OCI-LY1 (cell line): ENCODE data around the gene GNAO1.
A peak's percentile ranks its signal among the peaks of the same experiment; 100 is the strongest.

ENCODE experiments used
- H2AFZ ChIP-seq: fragments of 200-600 bp; sonication (generic), shearing (Covaris generic); 2 replicates; pipeline ENCODE4 v1.6.0; 2014; ENCODE audit warnings: antibody characterized with exemption, mild to moderate bottlenecking, low read length
- H3F3A ChIP-seq: fragments of 200-600 bp; sonication (generic), shearing (Covaris generic); 2 replicates; pipeline ENCODE4 v1.6.0; 2014; ENCODE audit warnings: mild to moderate bottlenecking, antibody characterized with exemption, low read length, moderate library complexity; ENCODE audit not compliant: insufficient read depth
- H3K27ac ChIP-seq: fragments of 200-600 bp; sonication (generic); 2 replicates; pipeline ENCODE4 v1.5.1; 2014; ENCODE audit warnings: low read length, mixed run types, mild to moderate bottlenecking, low read depth; ENCODE audit not compliant: poor library complexity, severe bottlenecking
- H3K27me3 ChIP-seq: fragments of 200-600 bp; sonication (generic); 2 replicates; pipeline ENCODE4 v1.6.0; 2014; ENCODE audit warnings: antibody characterized with exemption, mild to moderate bottlenecking, low read length, moderate library complexity; ENCODE audit not compliant: insufficient read depth
- H3K36me3 ChIP-seq: fragments of 200-600 bp; sonication (generic); 2 replicates; pipeline ENCODE4 v1.6.1; 2014; ENCODE audit warnings: mild to moderate bottlenecking, antibody characterized with exemption, low read length, moderate library complexity, mixed read lengths; ENCODE audit not compliant: insufficient read depth
- H3K4me1 ChIP-seq: fragments of 200-600 bp; sonication (generic); 2 replicates; pipeline ENCODE4 v1.5.1; 2014; ENCODE audit warnings: mild to moderate bottlenecking, low read length, moderate library complexity; ENCODE audit not compliant: insufficient read depth, severe bottlenecking
- H3K4me2 ChIP-seq: fragments of 200-600 bp; sonication (generic), shearing (Covaris generic); 2 replicates; pipeline ENCODE4 v1.6.1; 2014; ENCODE audit warnings: low read length
- H3K4me3 ChIP-seq: fragments of 200-600 bp; sonication (generic); 2 replicates; pipeline ENCODE4 v1.5.1; 2014; ENCODE audit warnings: low read length, low read depth, mild to moderate bottlenecking, mixed read lengths; ENCODE audit not compliant: poor library complexity, severe bottlenecking
- H3K79me2 ChIP-seq: fragments of 200-600 bp; shearing (Covaris generic); 2 replicates; pipeline ENCODE4 v1.6.1; 2016; ENCODE audit warnings: mixed run types, low read length, mixed read lengths; ENCODE audit not compliant: insufficient read depth
- H3K9ac ChIP-seq: fragments of 200-600 bp; sonication (generic), shearing (Covaris generic); 2 replicates; pipeline ENCODE4 v1.6.1; 2014; ENCODE audit warnings: mild to moderate bottlenecking, low read length, mixed read lengths
- H3K9me2 ChIP-seq: fragments of 200-600 bp; sonication (generic), shearing (Covaris generic); 2 replicates; pipeline ENCODE4 v1.6.1; 2014; ENCODE audit warnings: low read depth, mild to moderate bottlenecking, low read length, mixed read lengths
- H3K9me3 ChIP-seq: fragments of 200-600 bp; shearing (Covaris generic); 2 replicates; pipeline ENCODE4 v1.6.1; 2014; ENCODE audit warnings: low read length, mixed read lengths
- H4K20me1 ChIP-seq: fragments of 200-600 bp; sonication (generic), shearing (Covaris generic); 2 replicates; pipeline ENCODE4 v1.6.0; 2016; ENCODE audit warnings: mild to moderate bottlenecking, low read length; ENCODE audit not compliant: insufficient read depth
- CTCF ChIP-seq: fragments of 200-600 bp; sonication (generic), shearing (Covaris generic); IDR thresholded peaks from 2 replicates; pipeline ENCODE4 v1.5.1; 2017; ENCODE audit warnings: mild to moderate bottlenecking, antibody characterized with exemption, low read length, moderate library complexity, mixed read lengths
- EZH2 ChIP-seq: fragments of 200-600 bp; sonication (generic), shearing (Covaris generic); IDR thresholded peaks from 2 replicates; pipeline ENCODE4 v1.8.0; 2017; ENCODE audit warnings: borderline replicate concordance, mixed run types, mild to moderate bottlenecking, antibody characterized with exemption, low read length, moderate library complexity, mixed read lengths

GNAO1 gene

GRCh38 chr16:56357765-56358322, 166.6 kb downstream of the GNAO1 start:
- H3K27ac ChIP-seq: peak overlapping the region; percentile 21
- H3K4me2 ChIP-seq: peak overlapping the region; percentile 72

GRCh38 chr16:56360117-56361008, 169.1 kb downstream of the GNAO1 start:
- TF ChIP-seq CTCF: no peak
- no peak for TF ChIP-seq EZH2
- peaks cover 32% of the 10 kb centered on the region for H3K36me3 ChIP-seq

More at GRCh38 chr16:56357765-56358322, 166.6 kb downstream of the GNAO1 start:
- H4K20me1 ChIP-seq: no peaks in the 10 kb centered on the region
- H2AFZ ChIP-seq: peak overlapping the region; percentile 85
- H3K4me3 ChIP-seq: peak overlapping the region; percentile 55
- no peaks in the 10 kb centered on the region for H3K9me2 ChIP-seq
- H3F3A ChIP-seq: no peaks in the 10 kb centered on the region
- no peaks in the 10 kb centered on the region for H3K27me3 ChIP-seq
- H3K9ac ChIP-seq: peak overlapping the region; percentile 58; the same call in 1 of the 2 replicates
- no peaks in the 10 kb centered on the region for H3K79me2 ChIP-seq
- peaks cover 25% of the 10 kb centered on the region for H3K4me1 ChIP-seq
- no peaks in the 10 kb centered on the region for H3K9me3 ChIP-seq
- no peak for TF ChIP-seq EZH2
- peak; percentile 43 for TF ChIP-seq CTCF
- H3K36me3 ChIP-seq: peaks cover 10% of the 10 kb centered on the region; the same call in 1 of the 2 replicates

GRCh38 chr16:56362057-56362655, 170.9 kb downstream of the GNAO1 start:
- no peak for TF ChIP-seq EZH2
- no peak for TF ChIP-seq CTCF
- Histone ChIP-seq H3K36me3 (peaks cover 41% of the 10 kb centered on the region), H3K4me2 (no peak overlapping the region), H3K79me2 (no peaks in the 10 kb centered on the region), H3K4me1 (peaks cover 11% of the 10 kb centered on the region), H3K27me3 (no peaks in the 10 kb centered on the region), H3K4me3 (no peak overlapping the region), H3K9me3 (no peaks in the 10 kb centered on the region), H3K9me2 (no peaks in the 10 kb centered on the region), H3F3A (no peaks in the 10 kb centered on the region), H4K20me1 (no peaks in the 10 kb centered on the region), H3K27ac (no peak overlapping the region), H3K9ac (no peak overlapping the region), H2AFZ (no peak overlapping the region)

More at GRCh38 chr16:56360117-56361008, 169.1 kb downstream of the GNAO1 start:
- H3K9ac ChIP-seq: no peak overlapping the region
- no peak overlapping the region for H3K4me3 ChIP-seq
- no peaks in the 10 kb centered on the region for H4K20me1 ChIP-seq
- H3K27ac ChIP-seq: no peak overlapping the region
- no peaks in the 10 kb centered on the region for H3F3A ChIP-seq
- H3K4me1 ChIP-seq: peaks cover 25% of the 10 kb centered on the region
- no peaks in the 10 kb centered on the region for H3K9me3 ChIP-seq
- no peaks in the 10 kb centered on the region for H3K9me2 ChIP-seq
- no peak overlapping the region for H3K4me2 ChIP-seq
- H3K79me2 ChIP-seq: no peaks in the 10 kb centered on the region
- no peaks in the 10 kb centered on the region for H3K27me3 ChIP-seq
- H2AFZ ChIP-seq: no peak overlapping the region
